ENCODE measurements around the gene SNX5. TPM values are rescaled to one million over a fixed set of nuclear protein-coding genes. Genes with fewer than 3 reads are reported as not detected.

SNX5 gene
- total and polyA plus RNA-seq, 9 of the 15 experiments (the other 6 are each of a cell fraction or from before 2014, with no cell fraction given) = 53.5 to 276 (median 160) TPM

DNA sequence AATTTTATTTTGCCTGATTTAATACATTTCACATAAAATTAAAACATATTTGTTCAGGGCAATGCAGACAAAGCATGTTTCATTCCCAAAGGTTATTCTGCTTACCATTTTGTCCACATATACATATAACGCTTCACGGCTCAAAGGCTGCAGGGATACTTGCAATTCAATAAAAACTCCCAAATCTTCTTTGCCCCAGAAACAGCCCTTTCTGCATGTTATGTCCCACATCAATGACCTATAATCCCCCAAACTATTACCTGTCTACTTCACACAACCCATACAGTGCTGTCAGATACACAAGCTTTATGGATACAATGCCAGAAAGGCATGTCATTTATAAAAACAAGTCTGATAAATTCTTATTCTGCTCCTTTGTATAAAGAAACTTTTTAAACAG is 20.2 kb downstream of the SNX5 start:
- Histone ChIP-seq H3K9me3 (replicated peaks; ENCODE audit: control insufficient read depth, insufficient read depth, low read depth, low read length) (no peaks in the 10 kb centered on the region), H3K36me3 (ENCODE audit: control insufficient read depth, insufficient read depth, low read length) (peaks cover 98% of the 10 kb centered on the region), H2AFZ (ENCODE audit: low read depth, low read length) (no peak overlapping the region), H3K27me3 (ENCODE audit: control insufficient read depth in 2 of 2, insufficient read depth in 2 of 2, low read length in 2 of 2) (no peaks in the 10 kb centered on the region), H3K27ac (ENCODE audit: extremely low read depth, low read depth, low read length) (no peak overlapping the region), H3K79me2 (ENCODE audit: control insufficient read depth, insufficient read depth, low read length) (peaks cover 23% of the 10 kb centered on the region; the same call in 2 of the 3 replicates), H3K4me1 (replicated peaks in 1 of 2; ENCODE audit: control insufficient read depth in 2 of 2, insufficient read depth in 2 of 2, low read length in 2 of 2) (no peaks in the 10 kb centered on the region), H3K4me3 (no peak overlapping the region), H3K9ac (ENCODE audit: insufficient read depth in 1 of 2, low read depth in 2 of 2, low read length in 2 of 2) (no peak overlapping the region), H3K4me2 (ENCODE audit: insufficient read depth, low read length) (no peak overlapping the region), H3K9me1 (ENCODE audit: control insufficient read depth, insufficient read depth, low read length) (no peaks in the 10 kb centered on the region), H4K20me1 (replicated peaks; ENCODE audit: control insufficient read depth, insufficient read depth, low read length) (no peaks in the 10 kb centered on the region)
- BruUV-seq (replicated peaks) = no TSS peak
- intact Hi-C loops (cut with micrococcal nuclease) (no loop called here), in situ Hi-C loops (cut with MboI) (no loop called here)
- CTCF ChIA-PET (ENCODE audit: low intra/inter-chr PET ratio) = no interaction called here
- POLR2A ChIA-PET = no interaction called here
- WGBS (ENCODE audit: insufficient coverage, low coverage, missing lambda C conversion rate) = 90% methylated on average over 2 of the region's 2 CpGs
- ATAC-seq = no peak
- DNase-seq (ENCODE audit: extremely low read depth in 1 of 4, low spot score in 3 of 4) = no peak
- no peak for FAIRE-seq
- TF ChIP-seq, protein P1, sequence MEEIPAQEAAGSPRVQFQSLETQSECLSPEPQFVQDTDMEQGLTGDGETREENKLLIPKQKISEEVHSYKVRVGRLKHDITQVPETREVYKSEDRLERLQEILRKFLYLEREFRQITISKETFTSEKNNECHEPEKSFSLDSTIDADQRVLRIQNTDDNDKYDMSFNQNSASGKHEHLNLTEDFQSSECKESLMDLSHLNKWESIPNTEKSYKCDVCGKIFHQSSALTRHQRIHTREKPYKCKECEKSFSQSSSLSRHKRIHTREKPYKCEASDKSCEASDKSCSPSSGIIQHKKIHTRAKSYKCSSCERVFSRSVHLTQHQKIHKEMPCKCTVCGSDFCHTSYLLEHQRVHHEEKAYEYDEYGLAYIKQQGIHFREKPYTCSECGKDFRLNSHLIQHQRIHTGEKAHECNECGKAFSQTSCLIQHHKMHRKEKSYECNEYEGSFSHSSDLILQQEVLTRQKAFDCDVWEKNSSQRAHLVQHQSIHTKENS (CRISPR knock-in tag; IDR thresholded peaks at IDR 0.05) = no peak
- TF ChIP-seq CBX1 (IDR thresholded peaks at IDR 0.05; ENCODE audit: low read depth) (no peak), ETS2 (tag; IDR thresholded peaks at IDR 0.05; ENCODE audit: borderline replicate concordance, poor library complexity, severe bottlenecking) (no peak), TAF9B (IDR thresholded peaks at IDR 0.05; ENCODE audit: partially characterized antibody) (no peak), CCAR2 (IDR thresholded peaks at IDR 0.05; ENCODE audit: low read depth, low read length) (no peak), TEAD1 (CRISPR knock-in tag; IDR thresholded peaks at IDR 0.05) (no peak), FOXK2 (conservative IDR thresholded peaks at IDR 0.05 in 1 of 2, IDR thresholded peaks at IDR 0.05 in 1 of 2; ENCODE audit: low read depth in 2 of 2) (no peak), NCOR1 (IDR thresholded peaks at IDR 0.05) (no peak), NFXL1 (CRISPR knock-in tag; IDR thresholded peaks at IDR 0.05) (no peak)
- TF ChIP-seq, protein P2, sequence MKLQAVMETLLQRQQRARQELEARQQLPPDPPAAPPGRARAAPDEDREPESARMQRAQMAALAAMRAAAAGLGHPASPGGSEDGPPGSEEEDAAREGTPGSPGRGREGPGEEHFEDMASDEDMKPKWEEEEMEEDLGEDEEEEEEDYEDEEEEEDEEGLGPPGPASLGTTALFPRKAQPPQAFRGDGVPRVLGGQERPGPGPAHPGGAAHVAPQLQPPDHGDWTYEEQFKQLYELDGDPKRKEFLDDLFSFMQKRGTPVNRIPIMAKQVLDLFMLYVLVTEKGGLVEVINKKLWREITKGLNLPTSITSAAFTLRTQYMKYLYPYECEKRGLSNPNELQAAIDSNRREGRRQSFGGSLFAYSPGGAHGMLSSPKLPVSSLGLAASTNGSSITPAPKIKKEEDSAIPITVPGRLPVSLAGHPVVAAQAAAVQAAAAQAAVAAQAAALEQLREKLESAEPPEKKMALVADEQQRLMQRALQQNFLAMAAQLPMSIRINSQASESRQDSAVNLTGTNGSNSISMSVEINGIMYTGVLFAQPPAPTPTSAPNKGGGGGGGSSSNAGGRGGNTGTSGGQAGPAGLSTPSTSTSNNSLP (IDR thresholded peaks at IDR 0.05; ENCODE audit: borderline replicate concordance, low read depth, low read length) = no peak
- TF ChIP-seq, protein P3, sequence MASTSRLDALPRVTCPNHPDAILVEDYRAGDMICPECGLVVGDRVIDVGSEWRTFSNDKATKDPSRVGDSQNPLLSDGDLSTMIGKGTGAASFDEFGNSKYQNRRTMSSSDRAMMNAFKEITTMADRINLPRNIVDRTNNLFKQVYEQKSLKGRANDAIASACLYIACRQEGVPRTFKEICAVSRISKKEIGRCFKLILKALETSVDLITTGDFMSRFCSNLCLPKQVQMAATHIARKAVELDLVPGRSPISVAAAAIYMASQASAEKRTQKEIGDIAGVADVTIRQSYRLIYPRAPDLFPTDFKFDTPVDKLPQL (IDR thresholded peaks at IDR 0.05; ENCODE audit: extremely low read depth, insufficient read length) = no peak
- TF ChIP-seq, protein P4, sequence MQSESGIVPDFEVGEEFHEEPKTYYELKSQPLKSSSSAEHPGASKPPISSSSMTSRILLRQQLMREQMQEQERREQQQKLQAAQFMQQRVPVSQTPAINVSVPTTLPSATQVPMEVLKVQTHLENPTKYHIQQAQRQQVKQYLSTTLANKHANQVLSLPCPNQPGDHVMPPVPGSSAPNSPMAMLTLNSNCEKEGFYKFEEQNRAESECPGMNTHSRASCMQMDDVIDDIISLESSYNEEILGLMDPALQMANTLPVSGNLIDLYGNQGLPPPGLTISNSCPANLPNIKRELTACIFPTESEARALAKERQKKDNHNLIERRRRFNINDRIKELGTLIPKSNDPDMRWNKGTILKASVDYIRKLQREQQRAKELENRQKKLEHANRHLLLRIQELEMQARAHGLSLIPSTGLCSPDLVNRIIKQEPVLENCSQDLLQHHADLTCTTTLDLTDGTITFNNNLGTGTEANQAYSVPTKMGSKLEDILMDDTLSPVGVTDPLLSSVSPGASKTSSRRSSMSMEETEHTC (IDR thresholded peaks at IDR 0.05) = no peak
- TF ChIP-seq, protein P5, sequence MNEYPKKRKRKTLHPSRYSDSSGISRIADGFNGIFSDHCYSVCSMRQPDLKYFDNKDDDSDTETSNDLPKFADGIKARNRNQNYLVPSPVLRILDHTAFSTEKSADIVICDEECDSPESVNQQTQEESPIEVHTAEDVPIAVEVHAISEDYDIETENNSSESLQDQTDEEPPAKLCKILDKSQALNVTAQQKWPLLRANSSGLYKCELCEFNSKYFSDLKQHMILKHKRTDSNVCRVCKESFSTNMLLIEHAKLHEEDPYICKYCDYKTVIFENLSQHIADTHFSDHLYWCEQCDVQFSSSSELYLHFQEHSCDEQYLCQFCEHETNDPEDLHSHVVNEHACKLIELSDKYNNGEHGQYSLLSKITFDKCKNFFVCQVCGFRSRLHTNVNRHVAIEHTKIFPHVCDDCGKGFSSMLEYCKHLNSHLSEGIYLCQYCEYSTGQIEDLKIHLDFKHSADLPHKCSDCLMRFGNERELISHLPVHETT (CRISPR knock-in tag; conservative IDR thresholded peaks at IDR 0.05 in 1 of 2, IDR thresholded peaks at IDR 0.05 in 1 of 2) = no peak

All from K562 (cell line).